Heart right ventricle (tissue), 16 donors: ENCODE data around the gene GPN3. TPM values are rescaled to one million over a fixed set of nuclear protein-coding genes. Genes with fewer than 3 reads are reported as not detected.

Experiments used
- ATAC-seq, 8 donors: fragments of 200-7000 bp; cut with Tn5 transposase; one replicate each; pipeline ENCODE4 v1.9.1; 2020; ENCODE audit warnings: mild to moderate bottlenecking in 8 of 8, moderate library complexity in 8 of 8, moderate number of reproducible peaks in 1 of 8
- DNase-seq, 2 donors: peaks; one replicate each; pipeline ENCODE4 v3.0.0-alpha.2; 2020
- H3K27ac ChIP-seq, 10 donors: fragments of 200-600 bp; sonication (generic) in 2 of 10; one replicate each; pipeline versions ENCODE4 v1.5.0 to v1.8.0; 2020 to 2022; ENCODE audit warnings: mild to moderate bottlenecking in 3 of 10
- H3K27me3 ChIP-seq, 7 donors: fragments of 200-600 bp; one replicate each; pipeline ENCODE4 v1.8.0; 2021 to 2022; ENCODE audit warnings: mild to moderate bottlenecking in 2 of 7
- H3K36me3 ChIP-seq, 9 donors: fragments of 200-600 bp; sonication (generic) in 1 of 9; one replicate each; pipeline versions ENCODE4 v1.5.0 to v1.8.0; 2020 to 2022; ENCODE audit warnings: mild to moderate bottlenecking in 2 of 9
- H3K4me1 ChIP-seq, 9 donors: fragments of 200-600 bp; sonication (generic) in 1 of 9; one replicate each; pipeline versions ENCODE4 v1.5.0 to v1.8.0; 2020 to 2022; ENCODE audit warnings: mild to moderate bottlenecking in 4 of 9
- H3K4me3 ChIP-seq, 10 donors: fragments of 200-600 bp; sonication (generic) in 2 of 10; one replicate each; pipeline versions ENCODE4 v1.5.0 to v1.8.0; 2020 to 2022; ENCODE audit warnings: mild to moderate bottlenecking in 7 of 10, moderate library complexity in 2 of 10
- H3K9me3 ChIP-seq, 11 donors: fragments of 200-600 bp in 10 of 11; sonication (generic) in 2 of 11; one replicate each; pipeline versions ENCODE4 v1.5.0 to v1.8.0; 2013 to 2022; ENCODE audit warnings: mild to moderate bottlenecking in 2 of 11, control low read depth in 1 of 11, moderate library complexity in 1 of 11
- WGBS, 2 donors: extraction: QIAGEN DNeasy Blood & Tissue Kit; methylation state at CpG; one replicate each; pipeline ENCODE4 v1.1.7; 2013; ENCODE audit warnings: inconsistent platforms in 1 of 2; 5-methylcytosine and 5-hydroxymethylcytosine counted together
- intact Hi-C, 10 donors: fragments of 100-400 bp; cut with DNase I; formaldehyde crosslinking; loops; one replicate each; pipeline versions ENCODE4 v1.11.1 to v1.14.2; 2022
- polyA plus RNA-seq, 2 donors: library from polyadenylated mRNA; stranded (reverse); fragments of 200-250 nt; gene quantifications; one replicate each; pipeline ENCODE4 v1.2.3, GENCODE V29; 2013
- total RNA-seq, 10 donors: library from RNA; stranded (reverse); fragmentation: NEBNext Ultra II Directional in 3 of 10; extraction: Animal tissue kit (Norgen Biotek cat#: 25700) in 3 of 10; gene quantifications; one replicate each; pipeline versions ENCODE4 v1.2.1 to v1.2.4, GENCODE V29; 2021 to 2023
- TF ChIP-seq, protein P1 (sequence below), 9 donors: fragments of 200-600 bp; sonication (generic) in 2 of 9; IDR thresholded peaks; one replicate each; pipeline versions ENCODE4 v1.5.0 to v1.8.0; 2021 to 2022; ENCODE audit warnings: antibody characterized with exemption in 9 of 9, mild to moderate bottlenecking in 5 of 9, moderate library complexity in 1 of 9
- donor health status: Arrhythmogenic right ventricular cardiomyopathy.
- donor health status: ischemic (EF 13 %, LVEDD 7.1; RV severe dilation, severe dysfunction).
- donor health status: healthy with polysubstance abuse.
- donor health status: DM: no; HTN: yes; CAD: no.
- donor health status: DM: no; HTN: no; CAD: no.
- donor health status: ischemic (EF 25% LVEDD 6.9; RV normal size, moderate dysfunction).
- donor health status: ischemic (EF 25% LVEDD 5.7; RV mildly dilated, moderate dysfunction).
- donor health status: healthy.
- donor health status: DM: yes; HTN: yes; CAD: no.
- donor health status: Ischemic cardiomyopathy.
- donor health status: ischemic (EF 35%, LVEDD 5.7; RV mildly dilated, moderate dysfunction).
- donor health status: nonischemic (EF 11% LVEDD 7.7; RV severe dilation, severe dysfunction).
- donor health status: DM: yes; HTN: yes; CAD: no.
- donor health status: PGD.
- donor health status: ischemic (EF 29% LVEDD 5.4; RV normal size, mild dysfunction).
- donor health status: nonischemic (EF 23%, LVEDD 6.1; RV moderate dilation, normal function).

The GPN3 gene
- total and polyA plus RNA-seq, 12 donors, result 9.4 to 46.7 (median 31.1) TPM

DNA sequence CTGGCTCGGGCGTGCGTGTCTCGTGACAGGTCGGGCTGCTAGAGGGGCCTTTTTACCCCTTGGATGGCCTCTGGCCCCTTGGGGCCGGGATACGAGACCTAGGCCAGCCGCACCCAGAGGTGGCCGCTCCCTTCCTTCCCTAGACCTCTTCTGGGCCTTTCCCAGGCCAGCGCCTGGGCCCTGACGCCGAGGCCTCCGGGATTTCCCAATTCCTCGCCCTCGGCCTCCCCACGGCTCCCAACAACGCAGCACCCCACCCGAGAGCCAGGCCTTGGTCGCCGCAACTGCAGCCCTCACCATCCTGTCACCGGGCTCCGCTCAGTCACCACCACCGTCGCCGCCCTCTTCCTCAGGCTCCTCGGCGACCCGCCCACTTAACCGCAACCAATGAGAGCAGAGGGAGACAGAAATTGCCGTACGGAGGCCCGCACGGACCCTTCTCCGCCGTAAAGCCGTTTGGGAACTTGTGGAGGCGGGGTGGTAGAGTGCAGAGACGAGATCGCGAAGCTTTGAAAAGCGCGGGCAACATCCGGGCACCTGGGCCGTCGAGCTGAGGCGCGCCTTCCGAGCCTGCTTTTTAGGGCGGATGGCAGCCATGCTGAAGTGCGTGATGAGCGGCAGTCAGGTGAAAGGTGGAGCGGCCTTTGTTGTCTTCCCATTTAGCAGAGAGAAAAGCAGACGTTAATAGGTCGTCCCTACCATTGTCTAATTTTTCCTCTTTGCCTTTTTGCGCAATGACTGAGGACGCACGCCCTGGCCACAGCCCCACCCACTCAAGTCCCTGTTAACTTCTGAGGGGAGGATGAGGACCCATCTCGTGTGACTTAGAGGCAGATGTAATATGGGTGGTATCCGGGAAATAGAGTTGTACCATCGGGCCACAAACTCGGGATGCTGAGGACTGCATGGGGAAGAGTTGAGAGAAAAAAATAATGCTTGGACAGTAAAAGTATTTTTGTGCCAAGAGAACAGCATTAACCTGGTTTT, 34.0 kb upstream of the GPN3 start, which contains the start of the genes RAD9B and VPS29:
Gene RAD9B (plus strand): TSS at position 580 of the 987 bp plus-strand sequence. CDS start 7 bp downstream, at position 587.
Gene VPS29 (minus strand): TSS at position 360 of the 987 bp plus-strand sequence. CDS start 60 bp downstream, at position 300.
- ATAC-seq (peak; percentile 97 to 100 (median 99)), DNase-seq (peak; percentile 98 to 99)
- Histone ChIP-seq H3K9me3 (no peaks in the 10 kb centered on the region), H3K27me3 (no peaks in the 10 kb centered on the region), H3K27ac (peak within 1 kb of the TSS; percentile 59 to 95 (median 91)), H3K4me1 (peaks cover 0 to 40% (median 35%) of the 10 kb centered on the region in 9 donors), H3K4me3 (peak within 1 kb of the TSS; percentile 70 to 98 (median 85)), H3K36me3 (peaks cover 0 to 14% (median 0%) of the 10 kb centered on the region in 9 donors)
- WGBS, 2 donors, result 6 to 7% methylated on average over 61 of the region's 61 CpGs
- intact Hi-C loops, result loop anchor here in 7 of 10 donors (2.0 to 10.0 kb wide), 5 partner anchors 33 to 385 kb away; partner anchors contain the start of genes FAM216A (in 7 of the 7) and GPN3 (in 7 of the 7)
- TF ChIP-seq, protein P1, sequence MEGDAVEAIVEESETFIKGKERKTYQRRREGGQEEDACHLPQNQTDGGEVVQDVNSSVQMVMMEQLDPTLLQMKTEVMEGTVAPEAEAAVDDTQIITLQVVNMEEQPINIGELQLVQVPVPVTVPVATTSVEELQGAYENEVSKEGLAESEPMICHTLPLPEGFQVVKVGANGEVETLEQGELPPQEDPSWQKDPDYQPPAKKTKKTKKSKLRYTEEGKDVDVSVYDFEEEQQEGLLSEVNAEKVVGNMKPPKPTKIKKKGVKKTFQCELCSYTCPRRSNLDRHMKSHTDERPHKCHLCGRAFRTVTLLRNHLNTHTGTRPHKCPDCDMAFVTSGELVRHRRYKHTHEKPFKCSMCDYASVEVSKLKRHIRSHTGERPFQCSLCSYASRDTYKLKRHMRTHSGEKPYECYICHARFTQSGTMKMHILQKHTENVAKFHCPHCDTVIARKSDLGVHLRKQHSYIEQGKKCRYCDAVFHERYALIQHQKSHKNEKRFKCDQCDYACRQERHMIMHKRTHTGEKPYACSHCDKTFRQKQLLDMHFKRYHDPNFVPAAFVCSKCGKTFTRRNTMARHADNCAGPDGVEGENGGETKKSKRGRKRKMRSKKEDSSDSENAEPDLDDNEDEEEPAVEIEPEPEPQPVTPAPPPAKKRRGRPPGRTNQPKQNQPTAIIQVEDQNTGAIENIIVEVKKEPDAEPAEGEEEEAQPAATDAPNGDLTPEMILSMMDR (IDR thresholded peaks at IDR 0.05), result no peak

DNA sequence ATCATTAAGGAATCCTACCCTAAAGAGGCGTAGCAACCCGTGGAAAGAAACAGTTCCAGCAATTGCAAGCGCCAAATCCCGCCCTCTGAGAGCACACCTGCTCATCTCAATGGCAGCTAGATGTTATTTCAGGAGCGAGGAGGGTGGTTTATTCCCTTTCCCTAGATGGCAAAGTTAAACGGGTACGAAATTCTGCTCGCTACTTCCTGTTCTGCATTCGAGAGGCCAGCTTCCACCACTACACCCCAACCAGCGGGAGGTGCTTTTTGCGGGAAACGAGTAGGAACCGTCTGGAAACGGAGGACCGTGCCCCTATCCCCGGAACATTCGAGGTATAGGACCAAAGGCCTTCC, 33.3 kb upstream of the GPN3 start:
- TF ChIP-seq, protein P1 (IDR thresholded peaks at IDR 0.05), result no peak
- Histone ChIP-seq H3K4me1 (peaks cover 0 to 40% (median 35%) of the 10 kb centered on the region in 9 donors), H3K9me3 (no peaks in the 10 kb centered on the region), H3K4me3 (peak overlapping the region; percentile 70 to 98 (median 85)), H3K36me3 (peaks cover 0 to 19% (median 0%) of the 10 kb centered on the region in 9 donors), H3K27me3 (no peaks in the 10 kb centered on the region), H3K27ac (peak overlapping the region; percentile 59 to 95 (median 91))
- DNase-seq (no peak), ATAC-seq (peak; percentile 4 to 45 (median 32))
- intact Hi-C loops, result loop anchor here in 7 of 10 donors (2.0 to 10.0 kb wide), 5 partner anchors 33 to 386 kb away; partner anchors contain the start of genes FAM216A (in 6 of the 7) and GPN3 (in 6 of the 7)
- WGBS, 2 donors, result 0% methylated on average over 17 of the region's 17 CpGs

DNA sequence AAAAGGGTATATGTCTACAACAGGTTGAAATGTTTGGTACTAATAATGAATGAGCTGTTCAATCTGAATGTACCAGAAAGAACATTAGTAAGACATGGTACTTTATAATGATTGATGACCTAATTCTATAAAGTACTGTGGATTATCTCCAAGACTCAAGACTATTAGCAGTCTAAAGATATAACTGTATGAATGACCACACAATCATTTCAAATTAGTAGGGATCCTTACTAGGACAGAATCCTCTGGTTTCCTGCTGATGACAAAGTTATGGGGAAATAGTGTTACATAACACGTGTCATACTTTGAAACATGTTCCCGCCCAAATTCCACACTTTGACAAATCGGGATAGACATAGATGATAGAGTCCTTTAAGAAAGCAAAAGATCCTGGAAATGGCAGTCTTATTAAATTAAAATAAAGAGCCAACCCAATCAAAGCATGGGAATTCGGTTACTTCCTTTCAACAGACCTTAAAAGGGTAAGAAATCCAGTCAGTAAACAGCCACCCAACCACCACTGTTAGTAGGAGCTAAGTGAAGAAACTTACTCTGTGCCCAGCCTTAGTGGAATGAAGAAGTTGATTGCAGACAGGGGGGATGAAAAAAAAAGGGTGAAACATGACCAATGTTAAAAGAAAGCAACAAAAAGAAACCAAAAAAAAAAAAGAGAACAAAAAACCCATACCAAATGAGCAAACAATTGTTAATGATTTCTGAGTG, 31.1 kb upstream of the GPN3 start:
- TF ChIP-seq, protein P1 (IDR thresholded peaks at IDR 0.05), result no peak
- Histone ChIP-seq H3K9me3 (no peaks in the 10 kb centered on the region), H3K27me3 (no peaks in the 10 kb centered on the region), H3K27ac (peak overlapping the region in 1 of 10 donors; percentile 41), H3K36me3 (peaks cover 0 to 42% (median 16%) of the 10 kb centered on the region in 9 donors), H3K4me1 (peaks cover 0 to 40% (median 35%) of the 10 kb centered on the region in 9 donors), H3K4me3 (no peak overlapping the region)
- intact Hi-C loops, result no loop called here
- DNase-seq, result no peak
- WGBS, 2 donors, result 61 to 71% methylated on average over 4 of the region's 4 CpGs
- ATAC-seq, result no peak

DNA sequence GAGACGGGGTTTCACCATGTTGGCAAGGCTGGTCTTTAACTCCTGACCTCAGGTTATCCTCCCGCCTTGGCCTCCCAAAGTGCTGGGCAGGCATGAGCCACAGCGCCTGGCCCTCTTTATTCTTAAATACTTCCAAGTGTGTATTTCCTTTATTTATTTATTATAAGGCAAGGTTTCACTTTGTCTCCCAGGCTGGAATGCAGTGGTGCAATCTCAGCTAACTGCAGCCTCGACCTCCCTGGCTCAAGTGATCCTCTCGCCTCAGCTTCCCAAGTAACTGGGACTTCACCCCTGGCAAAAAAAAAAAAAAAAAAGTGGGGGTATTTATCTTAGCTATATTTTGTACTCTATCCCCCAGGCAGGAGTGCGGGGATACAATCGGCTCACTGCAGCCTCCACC, 7.4 kb upstream of the GPN3 start:
- H3K9me3 ChIP-seq, result no peaks in the 10 kb centered on the region
- no peaks in the 10 kb centered on the region for H3K27me3 ChIP-seq

More for the DNA sequence above, 7.4 kb upstream of the GPN3 start:
- ATAC-seq, result no peak
- Histone ChIP-seq H3K27ac (no peak overlapping the region), H3K36me3 (peaks cover 0 to 15% (median 0%) of the 10 kb centered on the region in 9 donors), H3K4me3 (no peak overlapping the region), H3K4me1 (no peaks in the 10 kb centered on the region)
- intact Hi-C loops, result no loop called here
- WGBS, 2 donors, result 98 to 99% methylated on average over 7 of the region's 7 CpGs
- TF ChIP-seq, protein P1 (IDR thresholded peaks at IDR 0.05), result no peak
- DNase-seq, result no peak
